KG1 (cell line): ENCODE measurements around the gene RRAGB.
"Not testable (repeated sequence)": the region's sequence is repeated elsewhere in the genome, so short reads cannot be mapped to it uniquely, and the experiment has no call there.

Experiments used
- DNase-seq: peaks from one replicate; lab custom pipeline; 2025; lab: John Stamatoyannopoulos, UW

Gene RRAGB

DNA sequence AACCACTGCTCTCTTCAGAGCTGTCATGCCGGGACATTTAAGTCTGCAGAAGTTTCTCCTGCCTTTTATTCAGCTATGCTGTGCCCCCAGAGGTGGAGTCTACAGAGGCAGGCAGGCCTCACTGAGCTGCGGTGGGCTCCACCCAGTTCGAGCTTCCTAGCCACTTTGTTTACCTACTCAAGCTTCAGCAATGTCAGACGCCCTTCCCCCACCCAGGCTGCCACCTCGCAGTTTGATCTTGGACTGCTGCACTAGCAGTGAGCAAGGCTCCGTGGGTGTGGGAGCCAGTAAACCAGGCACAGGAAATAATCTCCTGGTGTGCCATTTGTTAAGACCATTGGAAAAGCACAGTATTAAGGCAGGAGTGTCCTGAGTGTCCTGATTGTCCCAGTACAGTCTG, 56.9 kb downstream of the RRAGB start:
- not testable (repeated sequence) for DNase-seq

DNA sequence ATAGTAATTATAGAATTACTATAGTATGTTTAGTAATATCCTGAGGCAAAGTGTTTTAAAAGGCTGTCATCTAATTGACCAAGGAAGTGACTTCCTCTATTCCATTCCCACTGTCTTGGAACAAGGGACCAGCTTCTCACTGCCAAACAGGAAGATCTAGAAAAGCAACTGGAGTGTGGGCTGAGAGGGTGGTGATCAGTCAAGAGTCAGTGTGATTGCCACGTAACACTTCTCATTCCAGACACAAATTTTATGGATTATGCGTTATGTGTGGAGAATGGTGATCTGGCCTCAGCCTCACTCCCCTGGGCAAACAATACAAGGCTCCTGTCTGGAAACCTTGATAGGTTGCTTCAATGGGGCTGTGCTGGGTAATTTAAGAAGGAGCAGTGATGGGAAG, 60.0 kb downstream of the RRAGB start:
- DNase-seq, result no peak

DNA sequence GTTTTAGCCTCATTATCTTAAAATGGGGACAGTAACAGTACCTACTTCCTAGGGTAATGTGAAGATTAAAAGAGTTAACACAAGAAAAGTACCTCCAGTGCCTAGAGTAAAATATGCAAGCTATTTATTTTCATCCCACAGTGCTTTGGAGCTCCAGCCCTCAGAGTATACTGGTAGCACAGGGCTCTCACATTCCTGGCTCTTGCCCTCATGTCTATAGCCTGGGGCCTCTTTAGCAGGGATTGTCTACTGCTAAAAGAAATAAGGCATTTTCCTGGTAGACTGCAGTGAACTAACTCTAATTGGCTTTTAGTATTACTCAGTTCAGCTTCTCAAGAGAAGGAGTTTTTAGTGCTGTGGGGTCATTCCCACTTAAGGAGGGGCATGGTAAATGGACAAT, 60.8 kb downstream of the RRAGB start:
- DNase-seq, result no peak

DNA sequence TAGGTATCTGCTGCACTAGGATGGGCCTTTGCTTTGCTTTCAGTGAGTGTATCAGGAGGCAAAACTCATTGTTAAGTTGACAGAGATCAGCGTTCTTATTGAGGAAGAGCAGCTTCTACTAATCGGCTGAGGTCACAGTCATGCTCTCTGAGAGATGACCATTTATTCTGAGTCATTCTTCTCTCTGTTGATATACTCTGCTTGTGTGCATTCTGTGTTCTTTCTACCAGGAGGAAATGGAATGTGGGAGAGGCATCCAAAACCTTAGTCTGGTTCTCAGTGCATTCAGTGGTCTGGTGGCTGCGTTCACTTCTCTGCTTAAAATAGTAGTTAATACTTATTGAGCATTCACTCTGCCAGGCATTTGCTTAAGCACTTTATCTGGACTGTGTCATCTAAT, 66.2 kb downstream of the RRAGB start:
- no peak for DNase-seq

GRCh38 chrX:55787063-55787462, 69.5 kb downstream of the RRAGB start:
- DNase-seq, result no peak

- DNase-seq, result no peak
Observed at GRCh38 chrX:55787727-55788126, 70.2 kb downstream of the RRAGB start.

DNA sequence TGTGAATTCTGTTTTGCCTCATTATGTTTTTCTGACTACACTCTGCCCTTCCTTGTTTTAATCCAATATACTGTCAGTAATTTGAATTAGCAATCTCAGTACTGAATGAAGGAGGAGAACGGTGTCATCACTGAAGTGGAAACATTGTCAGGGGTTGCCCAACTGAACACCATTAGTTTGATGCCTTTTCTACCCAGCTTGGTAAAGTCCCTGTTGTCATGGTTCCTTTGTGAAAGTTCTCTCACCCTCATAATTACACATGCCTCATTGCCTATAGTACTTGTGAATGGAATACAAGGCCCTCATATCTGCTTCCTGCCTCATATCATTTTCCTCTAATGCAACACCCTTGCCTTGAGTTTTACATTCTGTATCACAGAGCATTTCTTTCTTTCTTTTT, 76.9 kb downstream of the RRAGB start:
- no peak for DNase-seq

DNA sequence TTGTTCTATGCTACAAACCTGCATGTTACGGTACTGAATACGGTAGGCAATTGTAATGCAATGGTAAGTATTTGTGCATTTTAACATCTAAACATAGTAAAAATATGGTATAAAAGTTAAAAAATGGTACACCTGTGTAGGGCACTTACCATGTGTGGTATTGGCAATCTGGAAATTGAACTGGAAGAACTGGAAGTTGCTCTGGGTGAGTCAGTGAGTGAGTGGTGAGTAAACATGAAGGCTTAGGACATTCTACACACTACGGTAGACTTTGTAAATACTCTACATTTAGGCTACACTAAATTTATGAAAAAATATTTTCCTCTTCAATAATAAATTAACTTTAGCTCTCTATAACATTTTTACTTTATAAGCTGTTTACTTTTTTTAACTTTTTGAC, 78.9 kb downstream of the RRAGB start:
- no peak for DNase-seq

GRCh38 chrX:55801811-55802210, 84.3 kb downstream of the RRAGB start:
- DNase-seq, result no peak
